ENCODE data around the gene SETSIP. TPM values are rescaled to one million over a fixed set of nuclear protein-coding genes. Genes with fewer than 3 reads are reported as not detected.

Gene SETSIP
- total RNA-seq, 1 experiment from 2014 or later = 0.26 TPM

Other genes with a start within 250 kb of the SETSIP start
- gene TGFBR3, start 189.3 kb downstream of the SETSIP start, total RNA-seq (2014; rRNA removed; shearing (Covaris generic); ENCODE audit: low replicate concordance) = 1.3 and 1.7 TPM in 2 replicates
- gene BRDT, start 126.0 kb downstream of the SETSIP start, total RNA-seq (2014; rRNA removed; shearing (Covaris generic); ENCODE audit: low replicate concordance) = not detected in 2 replicates
- gene EPHX4, start 45.4 kb downstream of the SETSIP start, total RNA-seq (2014; rRNA removed; shearing (Covaris generic); ENCODE audit: low replicate concordance) = not detected in 2 replicates
- gene BTBD8, start 4.9 kb upstream of the SETSIP start, total RNA-seq (2014; rRNA removed; shearing (Covaris generic); ENCODE audit: low replicate concordance) = 0.15 and 0.99 TPM in 2 replicates
- gene C1orf146, start 142.5 kb upstream of the SETSIP start, total RNA-seq (2014; rRNA removed; shearing (Covaris generic); ENCODE audit: low replicate concordance) = not detected in 2 replicates
- 11.1 and 31.0 TPM in 2 replicates for gene GLMN, start 223.6 kb upstream of the SETSIP start, total RNA-seq (2014; rRNA removed; shearing (Covaris generic); ENCODE audit: low replicate concordance)
- 14.8 and 60.3 TPM in 2 replicates for gene RPAP2, start 223.6 kb upstream of the SETSIP start, total RNA-seq (2014; rRNA removed; shearing (Covaris generic); ENCODE audit: low replicate concordance)